ELF-1 (cell line): Measurements from ENCODE around the gene MAP3K14.
"Not testable (repeated sequence)": the region's sequence is repeated elsewhere in the genome, so short reads cannot be mapped to it uniquely, and the experiment has no call there.

Experiments
- DNase-seq: peaks from one replicate; pipeline ENCODE4 v3.0.0-alpha.2; 2016; ENCODE audit warnings: low read depth, low spot score

The MAP3K14 gene

DNA sequence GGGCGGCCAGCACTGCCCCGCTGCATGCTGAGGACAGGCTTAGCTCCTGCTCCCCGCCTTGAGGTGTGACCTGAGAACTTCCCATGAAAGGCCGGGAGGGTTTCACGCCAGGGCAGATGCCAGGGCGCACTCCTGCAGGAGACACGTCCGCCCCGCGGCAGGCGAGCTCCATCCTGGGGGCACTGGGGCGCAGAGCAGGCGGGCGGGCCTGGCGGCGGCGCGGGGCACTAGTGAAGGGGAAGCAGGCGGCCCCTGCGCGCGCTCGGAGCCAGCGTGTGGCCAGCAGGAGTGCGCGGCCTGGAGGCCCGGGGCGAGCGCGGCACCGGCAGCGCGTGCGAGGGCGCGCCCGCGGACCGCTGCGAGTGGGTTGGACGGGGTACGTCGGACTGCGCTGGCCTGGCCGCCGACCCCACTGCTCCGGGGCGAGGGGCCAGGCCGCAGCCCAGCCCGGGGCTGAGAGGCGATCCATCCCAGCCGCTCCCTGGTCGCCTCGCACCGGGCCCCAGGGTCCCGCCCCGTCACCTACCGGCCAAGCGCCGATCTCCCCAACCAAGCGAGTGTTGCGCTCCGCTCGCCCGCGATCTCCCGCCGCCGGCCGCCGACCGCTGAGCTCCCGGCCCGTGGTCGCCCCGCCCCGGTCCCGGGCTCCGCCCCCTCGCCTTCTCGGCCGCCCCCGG lies at the start of gene MAP3K14:
TSS of gene MAP3K14 (minus strand) at position 587 of the 677 bp plus-strand sequence. CDS start 26,275 bp downstream, outside the sequence.
- no peak for DNase-seq

DNA sequence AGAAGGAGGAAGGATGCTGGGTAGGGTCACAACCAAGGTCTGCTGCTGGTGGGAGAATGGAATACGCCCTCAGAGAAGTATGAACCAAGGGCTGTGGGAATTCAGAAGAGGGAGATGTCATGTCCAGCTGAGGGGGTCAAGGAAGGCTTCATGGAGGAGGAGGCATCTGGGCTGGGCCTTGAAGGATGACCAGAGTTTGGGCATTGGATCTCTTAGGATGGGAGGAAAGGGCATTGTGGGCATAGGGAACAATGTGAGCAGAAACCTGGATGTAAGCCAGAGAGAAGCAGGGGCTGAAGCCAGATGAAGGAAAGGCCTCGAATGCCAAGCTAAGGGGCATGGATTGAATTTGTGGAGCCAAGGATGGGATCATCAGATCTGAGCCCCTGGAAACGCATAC lies 49.2 kb upstream of the MAP3K14 start:
- DNase-seq = no peak

GRCh38 chr17:45364531-45365390 lies 47.9 kb upstream of the MAP3K14 start:
- peak; percentile 92 for DNase-seq

GRCh38 chr17:45363498-45363897 lies 46.7 kb upstream of the MAP3K14 start:
- no peak for DNase-seq

GRCh38 chr17:45361976-45362375 lies 45.2 kb upstream of the MAP3K14 start:
- DNase-seq = no peak

DNA sequence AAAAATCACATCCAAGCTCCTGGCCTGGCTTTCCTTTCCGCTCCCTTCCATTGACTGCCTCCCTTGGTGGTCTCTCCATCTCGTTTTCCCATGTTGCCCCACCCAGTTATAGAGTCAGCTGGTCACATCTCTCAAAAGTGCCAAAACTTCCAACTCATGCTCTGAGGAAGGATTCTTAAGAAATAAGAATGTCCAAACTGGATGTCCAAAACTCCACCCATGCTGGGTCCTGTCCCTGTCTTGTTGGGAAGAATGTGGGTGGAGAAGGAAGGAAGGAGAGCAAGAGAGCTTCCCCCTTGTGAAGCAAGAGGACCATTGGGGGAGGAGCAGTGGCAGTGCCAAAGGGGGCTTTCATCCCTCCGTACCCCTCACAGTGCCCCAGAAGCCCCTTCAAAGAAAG lies 44.6 kb upstream of the MAP3K14 start:
- DNase-seq = no peak

DNA sequence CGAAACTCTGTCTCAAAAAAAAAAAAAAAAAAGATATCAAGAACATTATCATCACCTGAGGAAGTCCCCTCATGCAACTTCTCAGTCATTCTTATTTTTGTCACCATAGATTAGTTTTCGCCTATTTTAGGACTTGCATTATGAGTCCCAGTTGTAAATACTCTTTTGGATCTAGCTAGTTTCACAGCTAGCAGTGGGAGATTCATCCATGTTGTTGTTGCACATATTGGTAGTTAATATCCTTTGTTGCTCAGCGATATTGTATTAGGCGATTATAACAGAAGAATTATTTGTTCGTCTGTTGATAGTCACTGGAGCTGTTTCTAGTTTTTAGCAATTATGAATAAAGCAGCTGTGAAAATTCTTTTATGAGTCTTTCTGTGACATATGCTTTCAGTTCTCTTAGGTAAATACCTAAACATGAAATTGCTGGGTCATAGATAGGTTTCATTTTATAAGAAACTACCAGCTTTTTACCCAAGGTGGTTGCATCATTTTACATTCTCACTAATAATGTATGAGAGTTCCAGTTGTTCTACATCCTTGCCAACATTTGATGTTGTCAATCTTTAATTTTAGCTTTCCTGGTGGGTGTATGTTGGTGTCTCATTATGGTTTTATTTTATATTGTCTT lies 40.7 kb upstream of the MAP3K14 start:
- no peak for DNase-seq

DNA sequence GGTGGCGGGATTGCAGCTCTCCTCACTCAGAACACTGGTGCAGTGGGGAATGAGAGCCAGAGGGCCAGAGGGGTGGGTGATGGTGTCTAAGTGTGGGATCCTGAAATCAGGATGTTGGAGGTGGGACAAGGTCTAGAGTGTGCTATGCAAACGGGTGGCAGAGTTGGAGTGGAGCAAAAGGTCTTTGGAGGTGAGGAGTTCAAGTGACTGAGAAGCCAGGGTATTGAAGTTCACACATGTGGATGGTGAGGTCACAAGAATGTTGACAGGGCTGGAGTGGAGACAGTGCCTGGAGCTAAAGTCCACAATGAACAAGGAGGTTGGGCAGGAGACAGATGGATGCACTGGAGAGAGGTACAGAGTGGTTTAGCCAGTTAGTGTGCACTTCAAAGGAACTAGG lies 38.3 kb upstream of the MAP3K14 start:
- peak; percentile 86 for DNase-seq

GRCh38 chr17:45353043-45353442 lies 36.2 kb upstream of the MAP3K14 start:
- DNase-seq = no peak

DNA sequence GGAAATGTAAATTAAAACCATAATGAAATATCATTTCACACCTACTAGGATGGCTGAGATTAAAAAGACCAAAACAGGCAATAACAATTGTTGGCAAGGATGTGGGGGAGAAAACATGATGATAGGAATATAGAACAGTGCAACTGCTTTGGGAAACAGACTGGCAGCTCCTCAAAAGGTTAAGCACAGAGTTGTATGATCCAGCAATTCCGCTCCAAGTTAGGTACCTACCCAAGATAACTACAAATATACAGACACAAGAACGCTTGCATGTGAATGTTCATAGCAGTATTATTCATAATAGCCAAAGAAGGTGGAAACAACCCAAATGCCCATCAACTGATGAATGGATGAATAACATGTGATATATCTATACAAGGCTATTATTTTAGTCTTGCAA lies 35.0 kb upstream of the MAP3K14 start:
- DNase-seq = no peak

DNA sequence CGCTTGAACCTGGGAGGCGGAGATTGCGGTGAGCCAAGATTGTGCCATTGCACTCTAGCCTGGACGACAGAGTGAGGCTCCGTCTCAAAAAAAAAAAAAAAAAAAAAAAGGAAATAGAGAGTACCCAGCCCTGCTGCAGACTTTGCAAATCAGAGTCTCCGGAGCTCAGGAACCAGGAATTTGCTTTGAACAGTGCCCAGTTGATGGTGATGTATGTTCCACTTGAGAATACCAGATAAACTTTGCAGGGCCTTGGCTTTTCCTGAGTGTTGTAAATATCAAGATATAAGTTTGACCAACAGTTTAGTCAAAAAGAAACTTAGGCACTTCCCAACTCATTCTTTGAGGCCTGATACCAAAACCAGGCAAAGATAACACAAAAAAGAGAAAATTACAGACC lies 30.6 kb upstream of the MAP3K14 start:
- no peak for DNase-seq

- DNase-seq = no peak
Measured at GRCh38 chr17:45346216-45347015, 29.6 kb upstream of the MAP3K14 start.

DNA sequence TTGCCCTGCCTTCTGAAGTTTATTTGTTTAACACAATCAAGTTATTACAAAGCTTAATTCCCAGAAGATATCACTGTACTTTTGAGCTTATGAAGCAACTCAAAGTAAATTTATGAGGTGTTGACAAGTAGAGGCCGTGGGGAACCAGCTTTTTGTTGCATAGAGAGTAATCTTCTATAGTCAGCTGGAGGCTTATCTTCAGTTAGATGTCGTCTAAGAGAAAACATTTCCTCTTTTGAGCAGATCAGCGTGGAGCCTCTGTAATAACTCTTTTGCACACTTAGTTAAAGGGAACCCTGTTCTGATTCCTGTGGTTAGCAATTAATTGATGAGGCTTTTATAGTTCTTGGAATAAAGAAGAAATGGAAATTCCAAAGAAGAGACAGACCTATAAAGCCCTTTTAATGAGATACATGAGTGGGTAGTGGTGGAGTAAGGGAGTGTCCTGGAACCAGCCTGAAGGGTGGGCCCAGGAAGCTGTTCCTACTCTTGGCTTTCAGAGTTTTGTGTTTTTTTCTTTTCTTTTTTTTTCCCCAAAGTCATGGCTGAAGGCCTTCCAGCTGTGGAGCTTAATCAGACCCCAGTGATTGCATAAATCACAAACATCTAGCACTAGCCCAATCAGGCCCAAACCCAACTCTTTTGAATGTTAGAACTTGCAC lies 28.9 kb upstream of the MAP3K14 start:
- no peak for DNase-seq

GRCh38 chr17:45345246-45345553 lies 28.4 kb upstream of the MAP3K14 start:
- DNase-seq = no peak

DNA sequence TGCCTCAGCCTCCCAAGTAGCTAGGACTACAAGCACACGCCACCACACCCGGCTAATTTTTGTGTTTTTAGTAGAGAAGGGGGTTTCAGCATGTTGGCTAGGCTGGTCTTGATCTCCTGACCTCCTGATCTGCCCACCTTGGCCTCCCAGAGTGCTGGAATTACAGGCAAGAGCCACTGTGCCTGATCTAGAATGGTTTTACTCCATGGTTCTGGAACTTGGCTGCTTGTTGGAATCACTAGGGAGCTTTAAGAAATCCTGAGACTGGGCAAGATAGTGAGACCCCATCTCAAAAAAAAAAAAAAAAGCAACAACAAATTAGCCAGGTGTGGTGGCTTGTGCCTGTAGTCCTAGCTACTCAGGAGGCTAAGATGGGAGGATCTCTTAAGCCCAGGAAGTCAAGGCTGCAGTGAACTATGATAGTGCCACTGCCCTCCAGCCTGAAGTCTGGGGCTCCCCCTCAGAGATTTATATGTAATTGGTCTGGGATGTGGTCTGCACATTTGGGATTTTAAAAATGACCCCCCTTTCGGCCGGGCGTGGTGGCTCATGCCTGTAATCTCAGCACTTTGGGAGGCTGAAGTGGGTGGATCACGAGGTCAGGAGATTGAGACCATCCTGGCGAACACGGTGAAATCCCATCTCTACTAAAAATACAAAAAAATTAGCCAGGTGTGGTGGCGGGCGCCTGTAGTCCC lies 27.3 kb upstream of the MAP3K14 start:
- DNase-seq = not testable (repeated sequence)

DNA sequence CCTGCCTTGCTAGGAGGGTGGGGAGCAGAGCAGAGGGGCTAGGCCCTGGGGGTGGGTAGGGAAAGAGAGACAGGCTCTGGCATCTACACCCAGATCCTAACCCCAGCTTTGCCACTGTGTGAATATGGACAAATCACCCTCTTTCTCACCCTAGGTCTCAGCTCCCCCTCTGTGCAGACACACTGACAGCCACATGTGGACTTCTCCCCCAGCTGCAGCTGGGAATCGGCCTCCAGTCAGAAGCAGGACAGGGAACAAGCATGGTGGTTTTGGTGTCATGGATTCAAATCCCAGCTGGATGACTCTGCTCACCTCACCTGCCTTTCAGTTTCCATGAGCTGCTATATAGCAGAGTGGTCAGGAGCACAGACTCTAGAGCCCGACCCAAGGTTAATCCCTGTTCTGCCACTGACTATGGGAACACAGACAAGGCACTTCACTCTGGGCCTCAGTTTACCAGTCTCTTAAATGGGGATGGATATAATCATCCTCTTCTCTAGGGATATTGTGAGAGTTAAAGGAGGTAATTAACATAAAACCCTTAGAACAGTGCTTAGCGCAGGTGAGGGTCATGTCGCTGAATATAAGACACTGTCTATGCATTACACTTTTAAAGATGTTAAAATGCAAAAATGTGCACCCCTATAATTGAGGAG lies 26.2 kb upstream of the MAP3K14 start:
- DNase-seq = no peak

DNA sequence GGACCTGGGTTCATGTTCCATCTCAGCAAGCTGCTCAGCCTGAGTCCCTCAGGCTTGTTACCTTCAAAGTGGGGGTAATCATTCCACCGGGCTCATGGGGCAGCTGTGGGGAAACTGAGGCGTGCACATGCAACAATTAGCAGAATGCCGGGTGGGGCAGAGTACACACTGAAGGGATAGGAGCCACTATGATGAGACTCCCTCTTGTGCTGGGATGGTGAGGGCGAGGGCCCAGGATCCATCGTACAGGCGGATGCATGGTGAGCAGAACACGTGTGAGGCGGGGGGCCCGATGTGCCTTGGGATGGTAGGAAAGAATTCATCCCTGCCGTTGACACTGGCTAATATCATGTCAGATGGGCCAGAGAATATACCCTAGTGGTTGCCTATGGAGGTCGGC lies 25.5 kb upstream of the MAP3K14 start:
- no peak for DNase-seq

GRCh38 chr17:45341533-45342158 lies 24.8 kb upstream of the MAP3K14 start:
- DNase-seq = peak; percentile 97
